ENCODE data around the gene CD99L2.

The CD99L2 gene, protein sequence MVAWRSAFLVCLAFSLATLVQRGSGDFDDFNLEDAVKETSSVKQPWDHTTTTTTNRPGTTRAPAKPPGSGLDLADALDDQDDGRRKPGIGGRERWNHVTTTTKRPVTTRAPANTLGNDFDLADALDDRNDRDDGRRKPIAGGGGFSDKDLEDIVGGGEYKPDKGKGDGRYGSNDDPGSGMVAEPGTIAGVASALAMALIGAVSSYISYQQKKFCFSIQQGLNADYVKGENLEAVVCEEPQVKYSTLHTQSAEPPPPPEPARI

DNA sequence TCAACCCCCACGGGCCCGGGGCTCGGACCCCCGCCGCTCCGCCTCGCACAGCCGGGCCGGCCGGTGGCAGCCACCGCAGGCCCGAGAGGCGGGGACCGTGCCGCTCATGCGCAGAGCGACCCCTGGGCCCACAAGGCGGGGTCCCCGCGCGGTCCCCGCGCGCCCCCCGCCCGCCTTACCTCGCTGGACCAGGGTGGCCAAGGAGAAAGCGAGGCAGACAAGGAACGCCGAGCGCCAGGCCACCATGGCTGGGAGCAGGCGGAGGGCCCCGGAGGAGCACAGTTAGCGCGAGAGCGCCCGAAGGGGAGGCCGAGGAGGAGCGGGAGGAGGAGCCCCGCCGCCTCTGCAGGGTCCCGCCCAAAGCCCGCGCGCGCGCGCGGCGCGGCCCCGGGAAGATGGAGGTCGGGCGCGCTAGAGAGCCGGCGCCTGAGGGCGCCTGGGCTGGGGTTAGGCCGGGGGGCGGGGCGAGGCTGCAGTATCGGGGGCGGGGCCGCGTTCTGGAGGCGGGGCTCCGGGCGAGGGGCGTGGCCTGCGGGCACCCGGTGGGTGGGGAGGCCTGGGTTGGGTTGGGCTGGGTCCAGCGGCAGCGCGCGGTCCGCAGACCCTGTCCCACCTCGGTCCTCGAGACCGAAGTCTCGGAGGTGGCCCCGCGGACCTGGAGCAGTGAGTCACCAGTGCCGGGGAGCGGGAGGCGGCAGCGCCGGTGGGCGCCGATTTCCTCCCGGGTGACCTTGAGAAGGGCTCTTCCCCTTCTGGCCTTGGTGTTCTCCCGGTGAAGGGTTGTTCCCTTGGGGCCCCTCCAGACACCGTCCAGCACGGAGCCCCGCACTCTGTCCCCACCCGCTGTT is at the start of gene CD99L2:
TSS of gene CD99L2 (minus strand) at position 326 of the 848 bp plus-strand sequence. CDS start at position 246, 80 bp downstream.
- peak; percentile 36 for DNase-seq

GRCh38 chrX:150944233-150944632 is 45.8 kb upstream of the CD99L2 start:
- no peak for DNase-seq

- DNase-seq: no peak
Measured at GRCh38 chrX:150942942-150943594, 44.6 kb upstream of the CD99L2 start.

GRCh38 chrX:150941580-150941979 is 43.1 kb upstream of the CD99L2 start:
- no peak for DNase-seq

- no peak for DNase-seq
Measured at GRCh38 chrX:150940844-150941495, 42.5 kb upstream of the CD99L2 start.

DNA sequence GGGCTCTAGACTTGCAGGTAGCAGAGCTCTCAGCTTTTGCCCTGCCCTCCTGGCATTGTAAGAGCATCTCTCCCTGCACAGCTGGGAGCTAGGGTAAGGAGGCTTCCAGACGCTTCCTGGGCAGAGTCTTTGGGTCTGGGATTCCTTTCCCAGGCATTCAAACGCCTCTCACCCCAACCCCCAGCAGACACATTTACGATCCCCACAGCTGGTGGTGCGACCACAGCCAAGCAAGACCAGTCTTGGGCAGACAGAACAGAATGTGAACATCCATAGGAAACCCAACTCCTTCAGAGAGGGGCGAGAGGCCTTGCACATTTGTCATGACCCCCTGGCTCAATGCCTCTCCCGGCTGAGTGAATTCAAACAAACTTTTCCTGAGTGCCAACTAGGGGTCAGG is 38.1 kb upstream of the CD99L2 start:
- DNase-seq: no peak

DNA sequence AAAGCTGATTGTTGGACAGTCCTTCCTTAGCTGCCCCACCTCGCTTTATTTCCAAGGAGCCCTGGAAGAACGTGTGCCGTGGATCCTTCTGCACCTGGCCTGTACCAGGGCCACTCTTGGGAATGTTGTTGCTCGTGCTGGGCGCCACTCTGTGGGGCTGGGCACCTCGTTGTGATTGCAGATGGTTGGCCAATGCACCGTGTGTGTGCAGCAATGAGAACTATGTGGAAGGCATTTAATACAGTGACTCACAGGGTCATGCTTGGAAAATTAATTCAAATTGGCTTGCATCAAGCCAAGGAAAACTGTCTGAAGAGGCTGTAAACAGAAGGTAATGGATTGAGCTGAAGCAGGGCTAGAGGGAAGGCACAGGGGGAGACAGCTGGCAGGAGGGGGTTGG is 37.0 kb upstream of the CD99L2 start:
- no peak for DNase-seq

GRCh38 chrX:150934453-150934852 is 36.0 kb upstream of the CD99L2 start:
- no peak for DNase-seq

- DNase-seq: no peak
Measured at GRCh38 chrX:150933945-150934350, 35.5 kb upstream of the CD99L2 start.

DNA sequence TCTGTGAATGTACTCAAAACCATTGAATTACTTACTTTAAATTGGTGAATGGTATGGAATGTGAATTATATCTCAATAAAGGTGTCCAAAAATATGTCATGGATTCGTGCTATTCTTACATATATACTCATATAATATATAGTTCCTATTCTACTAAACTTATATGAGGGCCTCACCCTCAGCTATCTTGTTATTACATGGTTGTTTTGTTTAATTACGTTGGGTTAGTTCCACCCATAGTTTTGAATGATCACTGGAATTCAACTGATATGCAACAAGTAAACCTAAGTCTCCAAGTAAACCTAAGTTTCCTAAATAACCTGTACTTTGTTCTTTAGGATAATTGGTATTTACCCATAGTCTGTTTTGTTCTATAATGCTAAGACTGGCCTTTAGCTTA is 30.6 kb upstream of the CD99L2 start:
- no peak for DNase-seq

- no peak for DNase-seq
Measured at GRCh38 chrX:150926791-150927190, 28.3 kb upstream of the CD99L2 start.

GRCh38 chrX:150926304-150926703 is 27.8 kb upstream of the CD99L2 start:
- DNase-seq: no peak

- DNase-seq: no peak
Measured at GRCh38 chrX:150919401-150919800, 20.9 kb upstream of the CD99L2 start.

- DNase-seq: no peak
Measured at GRCh38 chrX:150913511-150913910, 15.0 kb upstream of the CD99L2 start.

- no peak for DNase-seq
Measured at GRCh38 chrX:150907474-150907873, 9.0 kb upstream of the CD99L2 start.

- DNase-seq: no peak
Measured at GRCh38 chrX:150906694-150907093, 8.2 kb upstream of the CD99L2 start.

DNA sequence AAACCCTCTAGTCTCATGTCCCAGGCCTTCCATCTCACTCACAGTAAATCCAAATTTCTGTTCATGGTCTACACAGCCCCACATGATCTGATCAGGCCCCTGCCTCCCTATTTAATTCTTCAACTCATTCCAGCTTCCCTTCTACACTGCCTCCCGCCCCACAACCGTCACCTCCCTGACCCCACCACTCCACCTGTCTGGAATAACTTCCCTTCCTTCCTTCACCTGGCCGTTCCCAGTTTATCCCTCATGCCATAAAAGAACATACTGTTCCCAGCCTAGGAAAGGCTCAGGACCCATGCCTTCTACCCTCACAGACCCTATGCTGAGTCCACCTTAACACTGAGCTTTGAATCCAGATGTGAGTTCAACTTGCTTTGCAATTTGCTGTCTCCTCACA is 6.8 kb upstream of the CD99L2 start:
- DNase-seq: no peak

GRCh38 chrX:150903110-150903508 is 4.6 kb upstream of the CD99L2 start:
- no peak for DNase-seq

GRCh38 chrX:150902434-150903109 is 4.1 kb upstream of the CD99L2 start:
- no peak for DNase-seq

DNA sequence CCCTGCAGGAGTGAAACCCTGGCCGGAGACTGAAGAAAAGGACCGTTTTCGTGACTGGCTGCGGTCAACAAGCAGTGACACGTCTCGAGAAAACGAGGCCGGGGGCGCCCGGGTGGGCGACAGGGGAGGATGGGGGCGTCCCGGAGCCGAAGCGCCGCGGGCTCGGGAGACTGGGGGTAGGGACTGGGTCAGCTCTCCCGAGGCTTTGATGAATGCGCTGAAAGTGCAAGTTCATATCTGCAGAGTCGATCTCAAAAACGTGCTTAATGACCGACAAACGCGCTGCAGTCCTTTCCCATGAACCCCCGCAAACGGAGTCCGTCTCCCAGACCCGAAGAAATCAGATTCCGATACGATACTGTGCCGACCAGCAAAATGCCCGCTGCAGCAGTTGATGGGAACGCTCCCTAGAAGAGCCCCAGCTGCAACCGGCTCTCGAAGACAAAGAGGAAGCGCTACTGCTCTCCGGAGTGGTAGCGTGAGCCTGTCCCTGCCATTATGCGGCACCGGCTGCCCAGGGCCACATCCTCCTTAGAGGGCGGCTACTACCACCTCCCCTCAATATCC is 806 bp upstream of the CD99L2 start:
- DNase-seq: no peak

DNA sequence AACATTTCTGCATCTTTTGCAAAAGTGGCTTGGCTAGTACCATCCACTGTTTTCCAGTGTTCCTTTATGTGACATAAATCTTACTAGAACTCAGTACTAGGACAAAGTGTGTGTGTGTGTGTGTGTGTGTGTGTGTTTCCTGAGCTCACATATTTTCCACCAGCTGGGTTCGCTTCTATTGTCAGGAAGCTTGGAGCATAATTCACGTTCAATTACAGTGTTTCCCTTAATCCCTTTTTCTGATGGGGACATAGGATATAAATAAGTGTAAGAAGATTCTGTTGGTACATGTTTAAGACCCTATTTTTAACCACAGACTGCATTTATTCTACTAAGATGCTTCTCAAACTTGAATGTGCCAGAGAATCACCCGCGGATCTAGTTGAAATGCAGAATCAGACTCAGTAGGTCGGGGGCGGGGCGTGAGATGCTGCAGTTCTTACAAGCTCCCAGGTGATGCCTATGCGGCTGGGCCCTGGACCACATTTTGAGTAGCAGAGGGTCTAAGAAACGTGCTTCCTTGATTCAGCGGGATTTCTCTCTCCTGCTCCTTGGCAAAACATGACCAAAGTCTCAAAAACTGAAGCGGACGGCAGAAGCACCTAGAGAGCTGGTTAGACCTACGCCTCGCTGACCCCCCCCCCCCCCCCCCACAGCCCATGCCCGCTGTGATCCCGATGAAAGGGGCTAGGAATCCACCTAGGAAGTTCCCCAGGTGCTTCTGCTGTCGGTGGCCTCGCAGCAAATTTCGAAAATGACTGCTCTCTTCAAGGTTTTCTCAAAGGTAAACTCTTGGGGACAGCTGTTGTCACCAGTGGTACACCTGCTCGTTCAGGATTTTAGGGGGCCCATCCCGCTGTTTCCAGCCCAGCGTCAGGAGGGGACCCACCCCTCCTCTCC is 797 bp downstream of the CD99L2 start:
- DNase-seq: no peak
